HG02981 (cell line): ENCODE results near the gene SIDT1.
A peak's percentile ranks its signal among the peaks of the same experiment; 100 is the strongest.

Experiments
- ATAC-seq: cut with Tn5 transposase; IDR thresholded peaks from one replicate; pipeline ENCODE4 v1.9.1; 2021; ENCODE audit warnings: mild to moderate bottlenecking, moderate library complexity; ENCODE audit not compliant: unreplicated experiment

The SIDT1 gene

GRCh38 chr3:113594066-113594465 is 61.7 kb downstream of the SIDT1 start:
- no peak for ATAC-seq

DNA sequence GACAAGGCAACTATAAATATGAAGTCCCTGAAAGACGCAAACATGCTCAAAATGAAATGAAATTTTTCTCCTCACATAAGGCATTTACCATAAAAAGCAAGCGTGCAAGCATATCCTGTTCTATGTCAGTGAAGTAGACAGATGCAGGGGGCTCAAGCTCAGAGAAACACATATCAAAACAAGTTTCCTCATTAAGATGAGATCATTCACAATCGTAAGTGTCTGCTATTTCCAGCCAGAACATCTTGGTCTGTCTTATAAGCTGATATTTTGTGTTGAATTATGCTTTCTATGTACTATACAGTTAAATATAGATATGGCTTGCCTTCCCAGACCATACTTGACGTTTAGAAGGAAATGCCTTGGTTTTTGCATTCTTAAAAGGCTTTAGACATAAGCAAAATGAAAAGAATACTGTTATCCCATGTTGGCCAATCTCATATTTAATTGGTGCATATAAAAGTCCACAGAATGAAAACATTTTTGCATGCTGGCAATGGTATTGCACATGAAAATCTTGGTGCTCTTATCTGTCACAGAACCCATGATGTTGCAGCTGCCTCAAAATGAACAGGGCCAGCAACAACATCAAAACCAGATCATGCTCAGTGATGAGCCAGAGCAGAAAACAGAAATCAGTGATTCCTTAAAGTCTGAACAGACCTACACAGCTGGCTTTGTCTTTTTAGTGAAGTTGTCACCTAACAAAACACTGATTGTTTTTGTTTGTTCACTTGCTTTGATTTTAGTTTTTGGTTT is 65.4 kb downstream of the SIDT1 start:
- no peak for ATAC-seq

DNA sequence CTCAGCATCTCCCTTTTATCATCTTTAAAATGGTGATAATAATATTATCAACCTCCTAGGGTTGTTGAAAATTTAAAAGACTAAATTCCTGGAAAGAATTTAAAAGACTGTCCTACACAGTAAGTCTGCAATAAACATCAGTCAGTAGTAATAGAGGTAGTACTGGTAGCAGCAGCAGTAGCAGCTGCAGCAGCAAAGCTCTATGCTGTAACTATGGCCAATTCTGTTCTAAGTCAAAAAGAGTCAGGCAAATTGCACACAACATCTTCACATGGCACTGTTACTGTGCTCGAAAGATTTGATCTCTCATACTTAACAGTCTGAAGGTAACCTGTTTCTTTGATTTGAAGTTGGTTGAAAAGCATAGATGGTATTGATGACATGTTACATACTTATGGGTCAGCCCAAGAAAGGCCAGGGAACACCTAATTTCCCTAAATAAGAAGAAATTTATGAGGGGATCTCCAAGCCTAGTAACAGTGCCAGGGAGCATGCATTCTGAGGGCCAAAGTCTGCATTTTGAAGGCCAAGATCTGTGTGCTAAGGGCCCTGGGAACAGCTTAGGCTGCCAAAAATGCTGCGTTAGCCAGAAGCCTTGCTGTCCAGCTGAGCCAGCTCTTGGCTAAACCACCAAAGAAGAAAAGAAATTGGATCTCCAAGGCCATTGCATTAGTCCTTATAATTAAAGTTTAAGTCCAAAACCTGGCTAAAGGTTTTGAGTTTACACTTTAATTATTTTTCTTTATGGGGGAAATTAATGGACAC is 68.2 kb downstream of the SIDT1 start:
- no peak for ATAC-seq

DNA sequence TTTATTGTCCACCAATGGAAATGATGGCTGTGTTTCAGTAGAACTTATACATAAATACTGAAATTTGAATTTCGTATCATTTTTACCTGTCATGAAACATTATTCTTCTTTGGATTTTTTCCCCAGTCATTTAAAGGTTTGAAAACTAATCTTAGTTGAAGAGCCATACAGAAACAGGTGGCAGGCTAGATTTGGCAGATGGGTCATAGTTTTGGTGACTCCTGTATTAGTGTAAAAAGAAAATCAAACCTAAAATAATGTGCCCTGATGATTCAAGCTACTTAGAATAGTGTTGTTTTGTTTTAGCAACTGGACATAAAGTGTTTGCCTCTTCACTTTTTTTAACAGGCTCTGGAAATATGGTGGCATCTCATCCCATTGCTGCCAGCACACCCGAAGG is 68.9 kb downstream of the SIDT1 start:
- no peak for ATAC-seq

DNA sequence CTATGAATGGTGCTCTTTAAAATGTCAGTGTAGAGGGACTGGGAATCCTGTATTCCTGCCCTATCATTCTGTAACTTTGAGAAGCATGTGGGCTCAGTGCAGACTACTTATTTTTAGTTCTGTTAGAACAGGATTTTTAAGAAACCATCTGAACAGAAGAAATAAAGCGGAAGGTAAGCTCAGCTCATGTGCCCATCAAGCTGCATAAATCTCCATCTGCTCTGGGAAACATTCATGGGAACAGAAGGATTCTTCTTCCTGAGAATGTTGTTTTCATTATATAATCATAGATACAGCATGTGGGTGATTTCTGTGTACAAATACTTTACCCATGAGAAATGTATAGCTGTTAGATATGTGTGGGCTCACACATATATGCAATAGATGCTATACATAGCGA is 69.9 kb downstream of the SIDT1 start:
- no peak for ATAC-seq

DNA sequence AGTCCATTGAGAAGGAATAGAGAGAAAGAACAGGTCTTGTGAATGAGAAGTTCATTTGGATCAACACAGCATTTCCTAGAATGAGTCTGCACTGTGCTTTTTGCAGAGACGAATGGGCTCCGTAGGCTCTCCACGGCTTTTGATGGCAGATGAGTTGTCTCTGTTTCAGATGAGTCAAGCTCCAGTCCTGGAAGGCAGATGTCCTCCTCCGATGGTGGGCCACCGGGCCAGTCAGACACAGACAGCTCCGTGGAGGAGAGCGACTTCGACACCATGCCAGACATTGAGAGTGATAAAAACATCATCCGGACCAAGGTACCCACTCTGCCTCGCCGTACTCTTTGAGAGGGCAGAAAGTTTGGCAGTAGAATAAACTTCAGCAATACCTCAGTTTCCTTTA is 70.5 kb downstream of the SIDT1 start:
- no peak for ATAC-seq

DNA sequence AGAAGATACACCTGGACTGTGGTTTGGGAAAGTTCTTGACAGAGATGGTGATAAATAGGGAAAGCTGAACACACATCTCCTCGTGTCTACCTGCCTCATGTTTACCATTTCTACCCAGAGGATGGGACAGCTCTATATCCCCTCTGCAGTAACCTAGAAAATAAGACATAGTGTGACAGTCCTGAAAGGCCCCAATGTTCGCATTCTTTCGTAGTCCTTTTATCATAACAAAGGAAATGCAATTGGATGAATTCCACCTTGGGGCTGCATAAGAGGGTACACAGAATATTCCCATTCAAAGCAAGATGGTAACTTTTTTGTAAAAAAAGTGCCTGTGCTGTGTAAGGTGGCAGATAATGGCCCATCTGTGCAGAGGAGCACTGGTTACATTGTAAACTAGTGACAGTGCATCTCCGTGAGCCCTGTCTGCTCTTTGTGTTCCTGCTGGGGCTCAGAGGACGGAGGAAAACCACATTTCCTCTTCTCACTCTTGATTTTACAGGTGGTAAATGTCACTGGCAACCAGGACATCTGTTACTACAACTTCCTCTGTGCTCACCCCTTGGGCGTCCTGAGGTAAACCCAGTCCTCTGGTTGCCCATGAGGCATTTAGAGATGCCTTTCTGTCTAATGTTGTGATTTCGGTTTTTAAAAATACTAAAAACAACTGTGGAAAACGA is 74.3 kb downstream of the SIDT1 start:
- peak; percentile 98 for ATAC-seq

- ATAC-seq = peak; percentile 16
Measured at GRCh38 chr3:113607219-113607596, 74.9 kb downstream of the SIDT1 start.

- no peak for ATAC-seq
Measured at GRCh38 chr3:113614402-113614801, 82.0 kb downstream of the SIDT1 start.

- ATAC-seq = no peak
Measured at GRCh38 chr3:113615976-113616375, 83.6 kb downstream of the SIDT1 start.

- ATAC-seq = no peak
Measured at GRCh38 chr3:113617726-113618125, 85.4 kb downstream of the SIDT1 start.

GRCh38 chr3:113620091-113620490 is 87.7 kb downstream of the SIDT1 start:
- no peak for ATAC-seq

GRCh38 chr3:113623324-113623723 is 91.0 kb downstream of the SIDT1 start:
- no peak for ATAC-seq

- no peak for ATAC-seq
Measured at GRCh38 chr3:113623811-113624210, 91.5 kb downstream of the SIDT1 start.

GRCh38 chr3:113625834-113626233 is 93.5 kb downstream of the SIDT1 start:
- ATAC-seq = no peak

- ATAC-seq = peak; percentile 73
Measured at GRCh38 chr3:113626503-113627371, 94.4 kb downstream of the SIDT1 start.

DNA sequence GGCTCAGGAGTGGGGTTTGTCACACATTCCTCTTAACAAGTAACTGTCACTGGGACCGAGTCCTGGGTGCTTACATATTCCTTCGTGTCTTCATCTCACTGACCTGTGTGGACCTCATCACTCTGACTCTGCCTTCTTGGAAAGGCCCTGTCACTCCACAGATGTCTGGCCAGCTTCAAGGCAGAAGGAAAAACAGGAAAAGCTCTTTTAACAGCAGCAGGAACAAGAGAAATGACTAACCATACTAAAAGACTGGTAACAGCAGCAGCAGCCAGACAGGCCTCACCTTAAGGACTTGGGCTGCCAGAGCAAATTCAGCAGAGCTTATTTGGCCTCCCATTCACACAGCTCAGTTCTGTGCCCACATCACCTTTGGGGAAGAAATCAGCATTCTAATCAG is 96.0 kb downstream of the SIDT1 start:
- ATAC-seq = no peak

- no peak for ATAC-seq
Measured at GRCh38 chr3:113628788-113629187, 96.4 kb downstream of the SIDT1 start.

- ATAC-seq = no peak
Measured at GRCh38 chr3:113629584-113630421, 97.4 kb downstream of the SIDT1 start.

DNA sequence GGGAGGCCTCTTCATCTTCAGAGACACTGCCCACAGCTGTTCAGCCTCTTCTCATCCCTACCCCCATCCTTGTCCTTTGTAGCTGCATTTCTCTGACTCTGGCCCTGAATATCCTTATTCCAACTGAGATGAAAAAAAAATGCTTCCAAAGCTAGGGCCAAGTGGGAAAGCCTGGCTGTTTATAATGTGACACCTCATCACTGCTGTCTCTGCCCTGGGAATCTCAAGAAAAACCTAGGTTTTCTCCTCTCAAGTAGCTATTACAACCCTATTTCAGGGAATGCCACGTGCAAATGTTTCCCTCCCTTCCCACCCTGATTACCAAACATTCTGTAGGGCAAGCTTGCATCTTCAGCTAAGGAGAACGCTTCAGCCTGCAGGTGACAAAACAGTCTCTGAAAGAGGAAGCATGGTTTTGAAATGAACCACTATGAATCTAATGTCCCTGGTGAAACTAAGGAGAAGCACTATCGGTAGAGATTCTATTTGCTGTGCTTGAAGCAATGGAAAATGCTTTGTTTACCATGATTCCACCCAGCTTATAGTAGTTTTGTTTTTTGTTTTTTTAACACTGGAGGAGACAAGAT is 98.7 kb downstream of the SIDT1 start:
- no peak for ATAC-seq
